Measurements from ENCODE around the gene THADA.

DNA sequence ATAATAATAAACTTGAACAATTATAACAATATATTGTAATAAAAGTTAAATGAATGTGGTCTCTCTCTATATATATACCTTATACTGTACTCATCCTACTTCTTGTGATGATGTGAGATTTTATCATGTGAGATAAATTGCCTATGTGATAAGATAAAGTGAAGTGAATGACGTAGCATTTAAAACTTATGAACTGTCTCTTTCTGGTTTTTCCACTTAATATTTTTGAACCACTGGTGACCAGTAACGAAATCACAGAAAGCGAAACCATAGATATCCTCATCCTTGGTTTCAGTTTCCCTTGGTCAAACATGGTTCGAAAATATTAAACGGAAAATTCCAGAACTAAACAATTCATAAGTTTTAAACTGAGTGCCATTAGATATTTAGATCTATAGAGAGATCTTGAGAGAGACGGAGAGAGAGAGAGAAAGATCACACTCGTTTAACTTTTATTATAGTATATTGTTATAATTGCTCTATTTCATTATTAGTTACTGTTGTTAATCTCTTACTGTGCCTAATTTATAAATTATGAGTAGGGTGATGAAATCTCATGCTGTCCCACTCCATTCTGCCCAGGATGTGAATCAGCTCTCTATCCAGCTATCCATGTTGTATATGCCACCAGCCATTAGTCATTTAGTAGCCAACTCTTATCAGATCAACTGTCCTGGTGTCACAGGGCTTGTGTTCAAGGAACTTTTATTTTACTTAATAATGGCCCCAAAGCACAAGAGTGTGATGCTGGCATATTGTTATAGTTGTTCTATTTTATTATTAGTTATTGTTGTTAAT lies 156.8 kb downstream of the THADA start:
- TF ChIP-seq POLR2A (IDR thresholded peaks at IDR 0.05; ENCODE audit: low read depth, low read length), result no peak
- no peak for TF ChIP-seq EZH2 (IDR thresholded peaks at IDR 0.05; ENCODE audit: borderline replicate concordance, low read depth, low read length, severe bottlenecking)
- no peak for TF ChIP-seq CTCF (IDR thresholded peaks at IDR 0.05; ENCODE audit: extremely low read depth in 1 of 2, insufficient read depth in 1 of 2, low read depth in 1 of 2, low read length in 2 of 2)
- TF ChIP-seq MYC (IDR thresholded peaks at IDR 0.05; ENCODE audit: low read depth, low read length), result no peak
- TF ChIP-seq, protein P1, sequence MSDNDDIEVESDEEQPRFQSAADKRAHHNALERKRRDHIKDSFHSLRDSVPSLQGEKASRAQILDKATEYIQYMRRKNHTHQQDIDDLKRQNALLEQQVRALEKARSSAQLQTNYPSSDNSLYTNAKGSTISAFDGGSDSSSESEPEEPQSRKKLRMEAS (IDR thresholded peaks at IDR 0.05; ENCODE audit: insufficient read depth, insufficient read length), result no peak

All from endothelial cell of umbilical vein (primary cell).